Calu3 (cell line): ENCODE results near the gene TEAD3. TPM values are rescaled to one million over a fixed set of nuclear protein-coding genes. Genes with fewer than 3 reads are reported as not detected.

Experiments used
- BruUV-seq: library from RNA; stranded (reverse); fragments of 400-500 nt; replicated peaks from 2 replicates; lab custom pipeline; 2021; lab: Mats Ljungman, UMichigan
- CTCF ChIA-PET: fragments of 300-600 bp; sonication (Branson Sonifier 250); formaldehyde crosslinking; loops from one replicate; lab custom pipeline; 2022; ENCODE audit warnings: antibody characterized with exemption; lab: Charles Lee
- DNase-seq: peaks from one replicate; pipeline ENCODE4 v3.0.0; 2022
- H3K27ac Mint-ChIP-seq: one replicate; pipeline ENCODE4 v1.8.0; 2022; ENCODE audit warnings: mixed read lengths; ENCODE audit not compliant: unreplicated experiment
- H3K27me3 Mint-ChIP-seq: one replicate; pipeline ENCODE4 v1.8.0; 2022; ENCODE audit warnings: mixed read lengths; ENCODE audit not compliant: unreplicated experiment
- H3K36me3 Mint-ChIP-seq: one replicate; pipeline ENCODE4 v1.8.0; 2022; ENCODE audit warnings: mild to moderate bottlenecking, moderate library complexity, mixed read lengths; ENCODE audit not compliant: insufficient read depth, unreplicated experiment
- H3K4me1 Mint-ChIP-seq: one replicate; pipeline ENCODE4 v1.8.0; 2022; ENCODE audit warnings: mild to moderate bottlenecking, low read depth, mixed read lengths; ENCODE audit not compliant: unreplicated experiment
- H3K4me3 Mint-ChIP-seq: one replicate; pipeline ENCODE4 v1.8.0; 2022; ENCODE audit warnings: mild to moderate bottlenecking, low read depth, moderate library complexity, mixed read lengths; ENCODE audit not compliant: unreplicated experiment
- H3K9me3 Mint-ChIP-seq: one replicate; pipeline ENCODE4 v1.8.0; 2022; ENCODE audit warnings: low read depth, mixed read lengths; ENCODE audit not compliant: unreplicated experiment
- CTCF ChIP-seq: fragments of 200-600 bp; IDR thresholded peaks from one replicate; pipeline ENCODE4 v1.8.0; 2022; ENCODE audit warnings: antibody characterized with exemption; ENCODE audit not compliant: unreplicated experiment
- intact Hi-C: fragments of 100-400 bp; cut with micrococcal nuclease; formaldehyde crosslinking; loops from one replicate; pipeline ENCODE4 v1.10.0; 2022; ENCODE audit not compliant: unreplicated experiment
- total RNA-seq: library from RNA; stranded (reverse); gene quantifications from 2 replicates; pipeline ENCODE4 v1.2.3, GENCODE V29; 2022

The TEAD3 gene
- total RNA-seq, 1 experiment from 2014 or later = 27.3 TPM

- H3K27me3 Mint-ChIP-seq = no peaks in the 10 kb centered on the region
- peak overlapping the region; percentile 21 for H3K4me3 Mint-ChIP-seq
- peaks cover 31% of the 10 kb centered on the region for H3K36me3 Mint-ChIP-seq
- no TSS peak for BruUV-seq
- H3K4me1 Mint-ChIP-seq = peaks cover 56% of the 10 kb centered on the region
- TF ChIP-seq CTCF = no peak
- no peak for DNase-seq
- CTCF ChIA-PET = interaction anchor here (0.6 kb wide), 1 partner anchor 224 kb away, joined by 8 read pairs; no protein-coding TSS in a partner anchor
- H3K9me3 Mint-ChIP-seq = no peaks in the 10 kb centered on the region
- intact Hi-C loops = no loop called here
- no peak overlapping the region for H3K27ac Mint-ChIP-seq
These were observed 4.0 kb downstream of the TEAD3 start for GRCh38 chr6:35492974-35493284.

DNA sequence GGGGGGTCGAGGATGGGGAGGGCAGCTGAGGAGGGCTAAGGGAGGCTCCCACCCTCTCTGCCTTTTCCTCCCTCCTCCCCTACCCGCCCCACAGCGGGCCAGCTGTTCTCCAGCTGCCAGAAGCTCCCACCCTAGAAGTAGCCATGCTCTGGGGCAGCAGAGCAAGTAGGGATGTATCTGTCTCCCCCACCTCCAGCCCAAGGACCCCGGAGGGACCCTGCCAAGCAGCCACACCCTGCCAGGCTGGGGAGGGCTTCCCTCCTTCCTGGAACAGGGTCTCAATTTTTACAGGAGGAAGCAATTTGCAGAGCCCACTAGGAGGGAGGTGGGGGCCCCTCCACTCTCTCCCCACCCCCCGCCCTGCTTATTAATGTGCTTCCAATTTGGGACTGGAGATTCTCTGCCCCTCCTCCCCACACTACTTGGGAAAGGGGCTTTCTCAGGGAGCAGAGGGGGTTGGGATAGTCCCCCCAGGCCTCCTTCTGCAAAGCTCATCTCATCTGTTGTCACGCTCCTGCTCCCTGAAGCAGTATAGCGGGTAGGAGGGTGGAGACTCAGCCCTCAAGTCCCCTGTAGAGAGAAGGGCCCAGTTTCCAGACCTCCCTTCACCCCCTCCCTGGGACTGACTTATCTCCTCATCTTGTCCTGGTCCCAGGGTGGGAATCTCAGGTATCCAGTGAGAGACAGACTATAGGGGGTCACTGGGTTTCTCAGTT, 4.5 kb downstream of the TEAD3 start:
- CTCF ChIA-PET = interaction anchor here (0.6 kb wide), 1 partner anchor 225 kb away, joined by 8 read pairs; no protein-coding TSS in a partner anchor
- Mint-ChIP-seq H3K27ac (no peak overlapping the region), H3K4me1 (peaks cover 61% of the 10 kb centered on the region), H3K36me3 (peaks cover 31% of the 10 kb centered on the region), H3K9me3 (no peaks in the 10 kb centered on the region), H3K27me3 (no peaks in the 10 kb centered on the region), H3K4me3 (peak overlapping the region; percentile 21)
- no peak for TF ChIP-seq CTCF
- BruUV-seq = no TSS peak
- DNase-seq = no peak
- intact Hi-C loops = no loop called here

GRCh38 chr6:35491558-35492257, 5.2 kb downstream of the TEAD3 start:
- no peak for DNase-seq

More at GRCh38 chr6:35491558-35492257, 5.2 kb downstream of the TEAD3 start:
- CTCF ChIA-PET = no interaction called here
- Mint-ChIP-seq H3K27me3 (no peaks in the 10 kb centered on the region), H3K9me3 (no peaks in the 10 kb centered on the region), H3K27ac (no peak overlapping the region), H3K4me1 (peaks cover 68% of the 10 kb centered on the region), H3K36me3 (peaks cover 27% of the 10 kb centered on the region), H3K4me3 (peak overlapping the region; percentile 18)
- TF ChIP-seq CTCF = no peak
- no TSS peak for BruUV-seq
- intact Hi-C loops = no loop called here
